WTC11 (cell line): ENCODE measurements around the gene SLAMF6. TPM values are rescaled to one million over a fixed set of nuclear protein-coding genes. Genes with fewer than 3 reads are reported as not detected.

Source experiments
- ATAC-seq: fragments of 200-7000 bp; cut with Tn5 transposase; 2 replicates; pipeline ENCODE4 v1.10.0; 2021; ENCODE audit warnings: mild to moderate bottlenecking, moderate library complexity
- CTCF ChIA-PET: fragments of 300-600 bp; sonication (Branson Sonifier 250); formaldehyde crosslinking; loops from one replicate; lab custom pipeline; 2021; ENCODE audit warnings: antibody characterized with exemption; lab: Charles Lee
- POLR2A ChIA-PET: fragments of 350-600 bp; sonication (Branson Sonifier 250); formaldehyde crosslinking; loops from one replicate; lab custom pipeline; 2021; ENCODE audit warnings: antibody characterized with exemption; lab: Charles Lee
- DNase-seq: peaks from one replicate; pipeline ENCODE4 v3.0.0; 2021; ENCODE audit warnings: low spot score
- H3K27ac Mint-ChIP-seq: 2 replicates; pipeline ENCODE4 v1.8.0; 2021; ENCODE audit warnings: mixed read lengths
- H3K27me3 Mint-ChIP-seq: 2 replicates; pipeline ENCODE4 v1.8.0; 2021; ENCODE audit warnings: low read depth, mild to moderate bottlenecking, moderate library complexity, mixed read lengths
- H3K36me3 Mint-ChIP-seq: 2 replicates; pipeline ENCODE4 v1.8.0; 2021; ENCODE audit warnings: mixed read lengths
- H3K4me1 Mint-ChIP-seq: 2 replicates; pipeline ENCODE4 v1.8.0; 2022; ENCODE audit warnings: mixed read lengths
- H3K4me3 Mint-ChIP-seq: 2 replicates; pipeline ENCODE4 v1.8.0; 2021; ENCODE audit warnings: mild to moderate bottlenecking, moderate library complexity, mixed read lengths
- H3K9me3 Mint-ChIP-seq: 2 replicates; pipeline ENCODE4 v1.8.0; 2021; ENCODE audit warnings: mixed read lengths
- AFF4 ChIP-seq: sonication (generic); formaldehyde crosslinking; IDR thresholded peaks from 2 replicates; pipeline ENCODE4 v1.8.1; 2023; ENCODE audit warnings: mild to moderate bottlenecking, missing genetic modification reagents, borderline replicate concordance
- E2F1 ChIP-seq: sonication (generic); formaldehyde crosslinking; IDR thresholded peaks from 2 replicates; pipeline ENCODE4 v1.8.0; 2022; ENCODE audit warnings: mild to moderate bottlenecking, missing genetic modification reagents
- GABPB1 ChIP-seq: sonication (generic); formaldehyde crosslinking; IDR thresholded peaks from 2 replicates; pipeline ENCODE4 v1.8.1; 2023; ENCODE audit warnings: mild to moderate bottlenecking, missing genetic modification reagents
- GRHL2 ChIP-seq: fragments of 250-450 bp; sonication (Bioruptor Pico); IDR thresholded peaks from 2 replicates; pipeline ENCODE4 v1.8.0; 2022; ENCODE audit warnings: mild to moderate bottlenecking, moderate library complexity; ENCODE audit not compliant: insufficient replicate concordance, severe bottlenecking
- KAT7 ChIP-seq: sonication (generic); formaldehyde crosslinking; IDR thresholded peaks from 2 replicates; pipeline ENCODE4 v1.8.1; 2023; ENCODE audit warnings: missing genetic modification reagents, mild to moderate bottlenecking, borderline replicate concordance
- MLX ChIP-seq: sonication (generic); formaldehyde crosslinking; IDR thresholded peaks from 2 replicates; pipeline ENCODE4 v1.8.1; 2023; ENCODE audit warnings: mild to moderate bottlenecking, missing genetic modification reagents, moderate library complexity
- SMAD3 ChIP-seq: sonication (generic); formaldehyde crosslinking; IDR thresholded peaks from 2 replicates; pipeline ENCODE4 v1.8.0; 2022; ENCODE audit warnings: missing genetic modification reagents, mild to moderate bottlenecking, borderline replicate concordance
- SMAD4 ChIP-seq: sonication (generic); formaldehyde crosslinking; IDR thresholded peaks from 2 replicates; pipeline ENCODE4 v1.8.0; 2022; ENCODE audit warnings: mild to moderate bottlenecking, missing genetic modification reagents
- TCF7 ChIP-seq: sonication (generic); formaldehyde crosslinking; IDR thresholded peaks from 2 replicates; pipeline ENCODE4 v1.8.0; 2022; ENCODE audit warnings: mild to moderate bottlenecking, low read depth, missing genetic modification reagents, moderate library complexity
- TEAD4 ChIP-seq: sonication (generic); formaldehyde crosslinking; IDR thresholded peaks from 2 replicates; pipeline ENCODE4 v1.8.0; 2022; ENCODE audit warnings: mild to moderate bottlenecking, missing genetic modification reagents
- TP53 ChIP-seq: sonication (generic); formaldehyde crosslinking; IDR thresholded peaks from 2 replicates; pipeline ENCODE4 v1.8.1; 2023; ENCODE audit warnings: mild to moderate bottlenecking, missing genetic modification reagents
- USF1 ChIP-seq: sonication (generic); formaldehyde crosslinking; IDR thresholded peaks from 2 replicates; pipeline ENCODE4 v1.8.0; 2022; ENCODE audit warnings: mild to moderate bottlenecking, missing genetic modification reagents
- USF2 ChIP-seq: sonication (generic); formaldehyde crosslinking; IDR thresholded peaks from 2 replicates; pipeline ENCODE4 v1.8.1; 2023; ENCODE audit warnings: mild to moderate bottlenecking, missing genetic modification reagents, moderate library complexity
- ZMAT4 ChIP-seq: fragments of 250-450 bp; sonication (Bioruptor Pico); IDR thresholded peaks from 2 replicates; pipeline ENCODE4 v1.9.0; 2021; ENCODE audit warnings: mild to moderate bottlenecking
- ZNF232 ChIP-seq: sonication (generic); formaldehyde crosslinking; IDR thresholded peaks from 2 replicates; pipeline ENCODE4 v1.8.0; 2022; ENCODE audit warnings: mild to moderate bottlenecking, missing genetic modification reagents
- ZNF532 ChIP-seq: fragments of 250-450 bp; sonication (Bioruptor Pico); IDR thresholded peaks from 2 replicates; pipeline ENCODE4 v1.9.0; 2021; ENCODE audit warnings: mild to moderate bottlenecking, borderline replicate concordance
- total RNA-seq: library from RNA; stranded (reverse); gene quantifications from 3 replicates; pipeline ENCODE4 v1.2.3, GENCODE V29; 2021
- TF ChIP-seq, protein P1 (sequence below): sonication (generic); formaldehyde crosslinking; IDR thresholded peaks from 2 replicates; pipeline ENCODE4 v1.8.1; 2022; ENCODE audit warnings: low read depth, mild to moderate bottlenecking, moderate library complexity, missing genetic modification reagents, borderline replicate concordance

The SLAMF6 gene
- total RNA-seq, 1 experiment from 2014 or later: not detected

DNA sequence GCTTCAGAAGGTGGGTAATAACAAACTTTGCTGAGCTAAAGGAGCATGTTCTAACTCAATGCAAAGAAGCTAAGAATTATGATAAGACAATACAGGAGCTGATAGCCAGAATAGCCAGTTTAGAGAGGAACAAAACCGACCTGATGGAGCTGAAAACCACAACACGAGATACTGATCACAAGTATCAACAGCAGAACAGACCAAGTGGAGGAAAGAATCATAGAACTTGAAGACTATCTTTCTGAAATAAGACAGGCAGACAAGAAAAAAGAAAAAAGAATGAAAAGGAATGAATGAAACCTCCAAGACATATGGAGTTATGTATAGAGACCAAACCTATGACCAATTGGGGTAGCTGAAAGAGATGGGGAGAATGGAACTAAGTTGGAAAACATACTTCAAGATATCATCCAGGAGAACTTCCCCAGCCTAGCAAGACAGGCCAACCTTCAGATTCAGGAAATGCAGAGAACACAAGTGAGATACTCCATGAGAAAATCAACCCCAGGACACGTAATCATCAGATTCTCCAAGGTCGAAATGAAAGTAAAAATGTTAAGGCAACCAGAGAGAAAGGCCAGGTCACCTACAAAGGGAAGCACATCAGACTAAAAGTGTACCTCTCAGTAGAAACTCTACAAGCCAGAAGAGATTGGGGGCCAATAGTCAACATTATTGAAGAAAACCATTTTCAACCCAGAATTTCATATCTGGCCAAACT is 35.8 kb upstream of the SLAMF6 start (continued):
- TF ChIP-seq AFF4 (CRISPR knock-in tag) (no peak), SMAD3 (CRISPR knock-in tag) (no peak), TP53 (CRISPR knock-in tag) (no peak), MLX (no peak)

DNA sequence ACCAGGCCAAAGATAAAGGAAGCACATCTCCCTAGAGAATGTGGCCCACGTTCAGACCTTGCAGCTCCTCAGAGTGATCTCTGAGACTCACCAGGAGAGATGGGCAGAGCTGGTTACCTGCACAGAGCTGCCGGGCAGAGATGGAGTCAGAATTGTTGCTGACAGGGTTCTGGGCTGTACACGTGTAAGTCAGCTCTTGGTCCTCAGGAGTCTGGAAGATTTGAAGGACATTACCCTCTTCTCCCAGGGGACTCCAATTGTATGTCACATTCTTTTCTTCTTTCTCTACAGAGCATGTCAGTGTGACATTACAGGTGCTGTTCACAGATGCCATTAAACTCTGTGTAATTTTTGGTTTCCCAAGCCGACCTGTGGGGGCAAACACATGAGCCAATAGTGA is 30.7 kb upstream of the SLAMF6 start:
- Mint-ChIP-seq H3K27me3 (peaks cover 3% of the 10 kb centered on the region; the same call in 1 of the 2 replicates), H3K9me3 (peaks cover 12% of the 10 kb centered on the region), H3K27ac (no peak overlapping the region), H3K36me3 (no peaks in the 10 kb centered on the region), H3K4me3 (no peak overlapping the region), H3K4me1 (no peaks in the 10 kb centered on the region)
- DNase-seq: no peak
- POLR2A ChIA-PET: no interaction called here
- no peak for ATAC-seq
- CTCF ChIA-PET: interaction anchor here (0.6 to 1.5 kb wide), 3 partner anchors 9 to 364 kb away, joined by 3 read pairs; no protein-coding TSS in a partner anchor
- TF ChIP-seq GABPB1 (CRISPR knock-in tag) (no peak), USF1 (no peak), TEAD4 (CRISPR knock-in tag) (no peak), USF2 (CRISPR knock-in tag) (no peak), KAT7 (CRISPR knock-in tag) (no peak), AFF4 (CRISPR knock-in tag) (no peak), ZNF532 (CRISPR knock-in tag) (no peak), SMAD4 (no peak), GRHL2 (CRISPR knock-in tag) (no peak), E2F1 (no peak), ZMAT4 (CRISPR knock-in tag) (no peak), ZNF232 (CRISPR knock-in tag) (no peak), TCF7 (CRISPR knock-in tag) (no peak)
- TF ChIP-seq, protein P1, sequence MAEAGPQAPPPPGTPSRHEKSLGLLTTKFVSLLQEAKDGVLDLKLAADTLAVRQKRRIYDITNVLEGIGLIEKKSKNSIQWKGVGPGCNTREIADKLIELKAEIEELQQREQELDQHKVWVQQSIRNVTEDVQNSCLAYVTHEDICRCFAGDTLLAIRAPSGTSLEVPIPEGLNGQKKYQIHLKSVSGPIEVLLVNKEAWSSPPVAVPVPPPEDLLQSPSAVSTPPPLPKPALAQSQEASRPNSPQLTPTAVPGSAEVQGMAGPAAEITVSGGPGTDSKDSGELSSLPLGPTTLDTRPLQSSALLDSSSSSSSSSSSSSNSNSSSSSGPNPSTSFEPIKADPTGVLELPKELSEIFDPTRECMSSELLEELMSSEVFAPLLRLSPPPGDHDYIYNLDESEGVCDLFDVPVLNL (CRISPR knock-in tag): no peak
